ENCODE data around the gene DPP4. TPM values are rescaled to one million over a fixed set of nuclear protein-coding genes. Genes with fewer than 3 reads are reported as not detected.
"Not testable (repeated sequence)": the region's sequence is repeated elsewhere in the genome, so short reads cannot be mapped to it uniquely, and the experiment has no call there.

The DPP4 gene
- total RNA-seq, 1 donor from 2014 or later = 15.2 TPM

- DNase-seq (ENCODE audit: low spot score) (no peak), ATAC-seq (no peak)
These were observed 102.5 kb downstream of the DPP4 start for GRCh38 chr2:161971551-161971950.

- no peak for ATAC-seq
- no peak for DNase-seq (ENCODE audit: low spot score)
These were observed 104.9 kb downstream of the DPP4 start for GRCh38 chr2:161969159-161969558.

- no peak for DNase-seq (ENCODE audit: low spot score)
- ATAC-seq = no peak
These were observed 108.0 kb downstream of the DPP4 start for GRCh38 chr2:161965994-161966393.

GRCh38 chr2:161964160-161964559 lies 109.9 kb downstream of the DPP4 start:
- ATAC-seq = no peak

GRCh38 chr2:161962160-161962559 lies 111.9 kb downstream of the DPP4 start:
- ATAC-seq = no peak
- no peak for DNase-seq (ENCODE audit: low spot score)

More at GRCh38 chr2:161964160-161964559, 109.9 kb downstream of the DPP4 start:
- no peak for DNase-seq (ENCODE audit: low spot score)

- ATAC-seq (no peak), DNase-seq (ENCODE audit: low spot score) (no peak)
These were observed 113.0 kb downstream of the DPP4 start for GRCh38 chr2:161961061-161961460.

DNA sequence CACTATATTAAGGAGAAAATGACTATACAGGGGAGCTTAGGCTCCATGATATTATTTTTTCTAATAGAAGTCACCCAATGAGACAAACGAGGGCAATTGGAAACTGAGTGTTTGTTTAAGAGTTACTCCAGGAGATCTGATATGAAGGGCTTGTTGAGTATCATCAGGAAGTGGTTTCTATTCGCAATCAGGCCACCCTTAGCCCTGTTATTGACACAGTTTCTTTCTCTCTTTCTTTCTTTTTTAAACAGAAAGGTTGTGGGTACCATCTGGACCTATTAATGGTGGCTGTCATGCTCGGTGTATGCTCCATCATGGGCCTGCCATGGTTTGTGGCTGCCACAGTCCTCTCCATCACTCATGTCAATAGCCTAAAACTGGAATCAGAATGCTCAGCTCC lies 117.3 kb downstream of the DPP4 start:
- ATAC-seq = no peak

DNA sequence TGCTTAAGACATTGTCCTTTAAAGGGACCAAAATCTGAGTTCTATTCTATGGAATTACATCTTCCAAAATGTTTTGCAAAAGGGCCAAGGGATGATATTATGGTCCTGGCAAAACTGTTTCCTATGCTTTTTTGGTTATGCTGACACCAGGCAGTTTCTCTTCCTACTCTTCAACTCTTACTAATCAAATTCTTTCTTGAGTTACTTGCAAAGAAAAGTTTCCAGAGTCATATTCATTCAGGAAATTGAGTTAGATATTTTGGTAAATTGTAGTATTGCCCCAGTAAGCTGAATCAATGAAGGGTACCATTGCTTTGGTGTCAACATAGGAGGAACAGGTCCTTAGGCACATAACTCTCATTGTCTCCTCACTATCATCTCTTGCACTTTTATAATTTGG lies 118.8 kb downstream of the DPP4 start:
- DNase-seq (ENCODE audit: low spot score) = no peak
- ATAC-seq = no peak

More for the DNA sequence above, 117.3 kb downstream of the DPP4 start:
- DNase-seq (ENCODE audit: low spot score) = no peak

- DNase-seq (ENCODE audit: low spot score) = no peak
- ATAC-seq = no peak
These were observed 119.9 kb downstream of the DPP4 start for GRCh38 chr2:161954103-161954502.

GRCh38 chr2:161953367-161953766 lies 120.6 kb downstream of the DPP4 start:
- ATAC-seq; DNase-seq (ENCODE audit: low spot score): not testable (repeated sequence)

- DNase-seq (ENCODE audit: low spot score) = no peak
These were observed 121.2 kb downstream of the DPP4 start for GRCh38 chr2:161952783-161953191.

GRCh38 chr2:161947836-161948235 lies 126.2 kb downstream of the DPP4 start:
- DNase-seq (ENCODE audit: low spot score) (no peak), ATAC-seq (no peak)

More at GRCh38 chr2:161952783-161953191, 121.2 kb downstream of the DPP4 start:
- ATAC-seq = no peak

DNA sequence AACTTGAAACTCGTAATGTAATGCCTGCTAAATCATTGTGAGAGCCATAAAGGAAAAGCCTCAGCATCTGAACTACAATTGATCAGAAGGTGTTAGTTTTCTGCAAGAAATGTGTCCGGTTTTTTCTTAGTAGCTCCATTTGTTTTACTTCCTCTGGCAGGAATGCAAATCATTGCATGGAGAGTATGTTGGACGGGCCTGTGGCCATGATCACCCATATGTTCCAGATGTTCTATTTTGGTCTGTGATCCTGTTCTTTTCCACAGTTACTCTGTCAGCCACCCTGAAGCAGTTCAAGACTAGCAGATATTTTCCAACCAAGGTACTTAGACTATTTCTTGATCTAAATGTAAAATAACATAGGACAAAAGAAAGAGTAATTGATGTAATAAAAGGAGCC lies 126.6 kb downstream of the DPP4 start:
- DNase-seq (ENCODE audit: low spot score) (no peak), ATAC-seq (no peak)

DNA sequence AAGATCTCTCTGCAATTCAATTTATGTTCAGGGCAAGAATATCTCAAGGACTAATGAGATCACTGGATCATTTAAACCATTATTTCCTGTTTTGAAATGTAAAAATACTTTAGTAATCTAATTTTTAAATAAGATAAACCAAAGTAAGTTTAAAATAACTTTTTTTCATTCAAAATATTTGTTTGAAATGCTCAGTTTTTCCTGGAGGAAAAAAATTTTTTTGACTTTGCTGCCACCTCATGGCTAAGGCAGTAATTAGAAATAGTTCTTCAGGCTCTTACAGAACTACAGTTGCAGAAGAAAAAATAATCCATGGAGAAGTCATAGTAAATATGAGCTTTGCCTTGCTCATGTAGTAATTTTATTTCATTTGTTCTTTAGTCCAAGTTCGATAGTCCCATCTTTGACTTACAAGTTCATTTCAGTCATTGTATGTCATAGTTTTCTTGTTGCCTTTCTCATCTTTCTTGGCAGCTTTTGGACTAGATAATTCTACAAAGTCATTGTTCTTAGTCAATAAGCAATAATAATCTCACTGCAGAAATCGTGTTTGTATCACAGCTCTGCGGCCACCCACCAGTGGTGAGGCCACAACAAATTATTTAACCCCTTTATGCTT lies 127.4 kb downstream of the DPP4 start:
- DNase-seq (ENCODE audit: low spot score) (no peak), ATAC-seq (no peak)

DNA sequence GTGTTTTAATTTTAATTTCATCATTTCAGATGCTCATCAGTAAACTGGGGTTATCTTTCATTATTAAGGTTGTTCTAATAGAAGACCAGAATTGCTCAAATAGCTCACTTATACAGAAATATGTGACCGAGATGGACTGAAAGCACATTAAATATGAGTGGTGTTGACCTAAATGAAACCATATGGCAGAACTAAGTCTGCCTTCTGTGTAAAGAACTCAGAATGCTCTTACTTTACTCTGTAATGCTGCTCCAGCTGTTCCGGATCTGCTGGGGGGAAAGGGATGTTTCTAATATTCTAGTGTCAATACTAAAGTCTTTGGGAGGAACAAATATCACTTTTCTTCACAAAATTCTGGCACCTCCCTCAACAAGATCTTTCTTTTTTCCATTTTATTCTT lies 131.0 kb downstream of the DPP4 start:
- ATAC-seq (no peak), DNase-seq (ENCODE audit: low spot score) (no peak)

Other genes with a start within 250 kb of the DPP4 start
- gene GCG, start 78.0 kb upstream of the DPP4 start, total RNA-seq = not detected
- gene FAP, start 169.2 kb upstream of the DPP4 start, total RNA-seq = 0.58 TPM
- 9.4 TPM for gene IFIH1, start 244.5 kb upstream of the DPP4 start, total RNA-seq